T1000 (cell line): ENCODE data around the gene MAGEF1.

ENCODE experiments used
- DNase-seq: peaks from one replicate; lab custom pipeline; 2025; ENCODE audit warnings: mixed read lengths; lab: John Stamatoyannopoulos, UW

The MAGEF1 gene

GRCh38 chr3:184725176-184725719, 13.4 kb upstream of the MAGEF1 start:
- DNase-seq, result no peak

- DNase-seq, result no peak
Observed at GRCh38 chr3:184724699-184725098, 12.8 kb upstream of the MAGEF1 start.

GRCh38 chr3:184719709-184720108, 7.8 kb upstream of the MAGEF1 start:
- no peak for DNase-seq

- DNase-seq, result no peak
Observed at GRCh38 chr3:184718431-184718830, 6.6 kb upstream of the MAGEF1 start.

GRCh38 chr3:184717399-184717983, 5.6 kb upstream of the MAGEF1 start:
- DNase-seq, result no peak

- DNase-seq, result no peak
Observed at GRCh38 chr3:184716622-184717398, 4.9 kb upstream of the MAGEF1 start.

- DNase-seq, result no peak
Observed at GRCh38 chr3:184715943-184716621, 4.2 kb upstream of the MAGEF1 start.

GRCh38 chr3:184713521-184713920, 1.7 kb upstream of the MAGEF1 start:
- DNase-seq, result no peak

- no peak for DNase-seq
Observed at GRCh38 chr3:184713040-184713355, 1.1 kb upstream of the MAGEF1 start.

- no peak for DNase-seq
Observed at GRCh38 chr3:184712248-184713039, 580 bp upstream of the MAGEF1 start.

GRCh38 chr3:184710870-184711492, 883 bp downstream of the MAGEF1 start:
- no peak for DNase-seq

GRCh38 chr3:184703657-184704056, 8.2 kb downstream of the MAGEF1 start:
- DNase-seq, result no peak

GRCh38 chr3:184700759-184701158, 11.1 kb downstream of the MAGEF1 start:
- DNase-seq, result no peak

GRCh38 chr3:184697845-184698244, 14.0 kb downstream of the MAGEF1 start:
- DNase-seq, result no peak

- DNase-seq, result no peak
Observed at GRCh38 chr3:184696697-184697096, 15.2 kb downstream of the MAGEF1 start.

GRCh38 chr3:184694716-184695115, 17.1 kb downstream of the MAGEF1 start:
- no peak for DNase-seq

- DNase-seq, result no peak
Observed at GRCh38 chr3:184694133-184694665, 17.7 kb downstream of the MAGEF1 start.

- no peak for DNase-seq
Observed at GRCh38 chr3:184693011-184693975, 18.6 kb downstream of the MAGEF1 start.

GRCh38 chr3:184691397-184692231, 20.2 kb downstream of the MAGEF1 start:
- no peak for DNase-seq
